Measurements from ENCODE around the gene CYTH3.
"Not testable (repeated sequence)": the region's sequence is repeated elsewhere in the genome, so short reads cannot be mapped to it uniquely, and the experiment has no call there.

Gene CYTH3

GRCh38 chr7:6157685-6158423 is 114.6 kb downstream of the CYTH3 start:
- peaks cover 94% of the 10 kb centered on the region for H3K36me3 ChIP-seq (ENCODE audit: control insufficient read depth, insufficient read depth, low read length)
- H3K27ac ChIP-seq (ENCODE audit: low read depth, low read length), result no peak overlapping the region
- H3K4me3 ChIP-seq (ENCODE audit: low read depth, low read length), result no peak overlapping the region

GRCh38 chr7:6156734-6157133 is 115.7 kb downstream of the CYTH3 start:
- Histone ChIP-seq H3K27me3 (ENCODE audit: control insufficient read depth, insufficient read depth, low read length) (no peaks in the 10 kb centered on the region), H3K9ac (ENCODE audit: low read length) (no peak overlapping the region), H3K27ac (ENCODE audit: low read depth, low read length) (no peak overlapping the region), H3K36me3 (ENCODE audit: control insufficient read depth, insufficient read depth, low read length) (peaks cover 95% of the 10 kb centered on the region), H3K9me3 (ENCODE audit: control insufficient read depth, insufficient read depth, low read depth, low read length) (no peaks in the 10 kb centered on the region), H3K4me3 (ENCODE audit: low read depth, low read length) (no peak overlapping the region), H3K4me1 (ENCODE audit: control insufficient read depth, insufficient read depth, low read length) (peaks cover 4% of the 10 kb centered on the region; the same call in 1 of the 2 replicates)

More at GRCh38 chr7:6157685-6158423, 114.6 kb downstream of the CYTH3 start:
- Histone ChIP-seq H3K9me3 (ENCODE audit: control insufficient read depth, insufficient read depth, low read depth, low read length) (no peaks in the 10 kb centered on the region), H3K27me3 (ENCODE audit: control insufficient read depth, insufficient read depth, low read length) (no peaks in the 10 kb centered on the region), H3K9ac (ENCODE audit: low read length) (no peak overlapping the region), H3K4me1 (ENCODE audit: control insufficient read depth, insufficient read depth, low read length) (peaks cover 4% of the 10 kb centered on the region; the same call in 1 of the 2 replicates)

GRCh38 chr7:6155596-6155995 is 116.8 kb downstream of the CYTH3 start:
- Histone ChIP-seq H3K9ac (ENCODE audit: low read length) (no peak overlapping the region), H3K27ac (ENCODE audit: low read depth, low read length) (no peak overlapping the region), H3K4me1 (ENCODE audit: control insufficient read depth, insufficient read depth, low read length) (peaks cover 4% of the 10 kb centered on the region; the same call in 1 of the 2 replicates), H3K27me3 (ENCODE audit: control insufficient read depth, insufficient read depth, low read length) (no peaks in the 10 kb centered on the region), H3K9me3 (ENCODE audit: control insufficient read depth, insufficient read depth, low read depth, low read length) (no peaks in the 10 kb centered on the region), H3K4me3 (ENCODE audit: low read depth, low read length) (no peak overlapping the region), H3K36me3 (ENCODE audit: control insufficient read depth, insufficient read depth, low read length) (peaks cover 93% of the 10 kb centered on the region)

- H3K27ac ChIP-seq (ENCODE audit: low read depth, low read length), result no peak overlapping the region
- no peaks in the 10 kb centered on the region for H3K9me3 ChIP-seq (ENCODE audit: control insufficient read depth, insufficient read depth, low read depth, low read length)
- no peak overlapping the region for H3K9ac ChIP-seq (ENCODE audit: low read length)
- no peak overlapping the region for H3K4me3 ChIP-seq (ENCODE audit: low read depth, low read length)
- no peaks in the 10 kb centered on the region for H3K27me3 ChIP-seq (ENCODE audit: control insufficient read depth, insufficient read depth, low read length)
- H3K36me3 ChIP-seq (ENCODE audit: control insufficient read depth, insufficient read depth, low read length), result peaks cover 95% of the 10 kb centered on the region
- H3K4me1 ChIP-seq (ENCODE audit: control insufficient read depth, insufficient read depth, low read length), result peaks cover 1% of the 10 kb centered on the region; the same call in 1 of the 2 replicates
Measured at GRCh38 chr7:6154542-6155404, 117.7 kb downstream of the CYTH3 start.

GRCh38 chr7:6153646-6154541 is 118.5 kb downstream of the CYTH3 start:
- H3K27me3 ChIP-seq (ENCODE audit: control insufficient read depth, insufficient read depth, low read length), result no peaks in the 10 kb centered on the region
- no peak overlapping the region for H3K27ac ChIP-seq (ENCODE audit: low read depth, low read length)
- H3K9ac ChIP-seq (ENCODE audit: low read length), result no peak overlapping the region
- no peaks in the 10 kb centered on the region for H3K4me1 ChIP-seq (ENCODE audit: control insufficient read depth, insufficient read depth, low read length)
- no peak overlapping the region for H3K4me3 ChIP-seq (ENCODE audit: low read depth, low read length)
- H3K36me3 ChIP-seq (ENCODE audit: control insufficient read depth, insufficient read depth, low read length), result peaks cover 95% of the 10 kb centered on the region
- H3K9me3 ChIP-seq (ENCODE audit: control insufficient read depth, insufficient read depth, low read depth, low read length), result no peaks in the 10 kb centered on the region

GRCh38 chr7:6151994-6152735 is 120.3 kb downstream of the CYTH3 start:
- no peaks in the 10 kb centered on the region for H3K4me1 ChIP-seq (ENCODE audit: control insufficient read depth, insufficient read depth, low read length)
- H3K9ac ChIP-seq (ENCODE audit: low read length), result no peak overlapping the region
- H3K27ac ChIP-seq (ENCODE audit: low read depth, low read length), result no peak overlapping the region
- H3K27me3 ChIP-seq (ENCODE audit: control insufficient read depth, insufficient read depth, low read length), result no peaks in the 10 kb centered on the region
- no peaks in the 10 kb centered on the region for H3K9me3 ChIP-seq (ENCODE audit: control insufficient read depth, insufficient read depth, low read depth, low read length)
- H3K36me3 ChIP-seq (ENCODE audit: control insufficient read depth, insufficient read depth, low read length), result peaks cover 97% of the 10 kb centered on the region
- H3K4me3 ChIP-seq (ENCODE audit: low read depth, low read length), result no peak overlapping the region

- not testable (repeated sequence) for H3K9me3 ChIP-seq (ENCODE audit: control insufficient read depth, insufficient read depth, low read depth, low read length); H3K27ac ChIP-seq (ENCODE audit: low read depth, low read length); H3K27me3 ChIP-seq (ENCODE audit: control insufficient read depth, insufficient read depth, low read length); H3K4me3 ChIP-seq (ENCODE audit: low read depth, low read length); H3K9ac ChIP-seq (ENCODE audit: low read length); H3K4me1 ChIP-seq (ENCODE audit: control insufficient read depth, insufficient read depth, low read length)
- peaks cover 97% of the 10 kb centered on the region for H3K36me3 ChIP-seq (ENCODE audit: control insufficient read depth, insufficient read depth, low read length)
Measured at GRCh38 chr7:6151527-6151926, 120.9 kb downstream of the CYTH3 start.

- Histone ChIP-seq H3K27me3 (ENCODE audit: control insufficient read depth, insufficient read depth, low read length) (no peaks in the 10 kb centered on the region), H3K36me3 (ENCODE audit: control insufficient read depth, insufficient read depth, low read length) (peaks cover 97% of the 10 kb centered on the region), H3K4me1 (ENCODE audit: control insufficient read depth, insufficient read depth, low read length) (no peaks in the 10 kb centered on the region), H3K4me3 (ENCODE audit: low read depth, low read length) (no peak overlapping the region), H3K9me3 (ENCODE audit: control insufficient read depth, insufficient read depth, low read depth, low read length) (no peaks in the 10 kb centered on the region), H3K27ac (ENCODE audit: low read depth, low read length) (no peak overlapping the region), H3K9ac (ENCODE audit: low read length) (no peak overlapping the region)
Measured at GRCh38 chr7:6149996-6150395, 122.4 kb downstream of the CYTH3 start.

GRCh38 chr7:6148724-6149360 is 123.6 kb downstream of the CYTH3 start:
- H3K4me3 ChIP-seq (ENCODE audit: low read depth, low read length), result no peak overlapping the region
- H3K36me3 ChIP-seq (ENCODE audit: control insufficient read depth, insufficient read depth, low read length), result peaks cover 99% of the 10 kb centered on the region
- H3K27me3 ChIP-seq (ENCODE audit: control insufficient read depth, insufficient read depth, low read length), result no peaks in the 10 kb centered on the region
- no peaks in the 10 kb centered on the region for H3K4me1 ChIP-seq (ENCODE audit: control insufficient read depth, insufficient read depth, low read length)
- no peaks in the 10 kb centered on the region for H3K9me3 ChIP-seq (ENCODE audit: control insufficient read depth, insufficient read depth, low read depth, low read length)
- no peak overlapping the region for H3K9ac ChIP-seq (ENCODE audit: low read length)
- no peak overlapping the region for H3K27ac ChIP-seq (ENCODE audit: low read depth, low read length)

GRCh38 chr7:6147627-6148026 is 124.8 kb downstream of the CYTH3 start:
- Histone ChIP-seq H3K9ac (ENCODE audit: low read length) (no peak overlapping the region), H3K9me3 (ENCODE audit: control insufficient read depth, insufficient read depth, low read depth, low read length) (no peaks in the 10 kb centered on the region), H3K4me3 (ENCODE audit: low read depth, low read length) (no peak overlapping the region), H3K27ac (ENCODE audit: low read depth, low read length) (no peak overlapping the region), H3K4me1 (ENCODE audit: control insufficient read depth, insufficient read depth, low read length) (no peaks in the 10 kb centered on the region), H3K36me3 (ENCODE audit: control insufficient read depth, insufficient read depth, low read length) (peaks cover 96% of the 10 kb centered on the region), H3K27me3 (ENCODE audit: control insufficient read depth, insufficient read depth, low read length) (no peaks in the 10 kb centered on the region)

Data from HUES6 (cell line).